ENCODE data around the gene KCNK13.

KCNK13 gene

DNA sequence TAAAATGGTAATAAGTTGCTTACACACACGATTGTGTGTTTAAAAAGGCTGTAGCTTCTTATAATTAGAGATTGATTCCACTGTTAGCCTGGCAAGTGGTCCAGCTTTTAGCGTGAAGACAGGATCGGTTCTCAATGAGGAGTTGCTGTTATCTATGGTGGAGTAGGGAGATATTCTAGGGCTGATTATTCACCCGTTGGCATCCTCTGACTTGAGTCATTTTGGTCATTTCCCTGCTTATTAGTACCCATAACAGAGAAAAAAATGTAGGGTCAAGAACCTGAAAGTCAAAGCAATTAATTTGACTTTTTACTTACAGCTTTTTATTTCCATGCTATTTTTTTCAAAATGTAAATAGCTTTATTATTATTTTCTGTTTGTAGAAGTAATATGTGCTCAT, 76.0 kb downstream of the KCNK13 start:
- no peak for DNase-seq

DNA sequence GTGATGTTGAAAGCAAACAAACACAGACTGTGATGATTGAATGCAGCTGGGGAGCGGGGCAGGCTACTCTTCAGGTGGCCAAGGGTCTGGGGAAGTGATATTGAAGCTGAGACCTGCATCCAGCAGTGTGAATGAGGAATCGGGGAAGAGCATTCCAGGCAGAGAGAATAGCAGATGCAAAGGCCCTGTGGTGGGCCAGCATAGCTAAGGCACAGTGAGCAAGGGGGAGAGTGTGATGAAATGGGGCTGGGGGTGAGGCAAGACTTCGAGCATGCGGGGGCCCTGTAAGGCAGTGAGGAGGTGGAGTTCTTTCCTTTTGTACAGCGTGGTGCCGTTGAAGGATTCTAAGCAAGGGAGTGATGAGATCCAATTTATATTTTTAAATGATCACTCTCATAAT, 77.4 kb downstream of the KCNK13 start:
- no peak for DNase-seq

DNA sequence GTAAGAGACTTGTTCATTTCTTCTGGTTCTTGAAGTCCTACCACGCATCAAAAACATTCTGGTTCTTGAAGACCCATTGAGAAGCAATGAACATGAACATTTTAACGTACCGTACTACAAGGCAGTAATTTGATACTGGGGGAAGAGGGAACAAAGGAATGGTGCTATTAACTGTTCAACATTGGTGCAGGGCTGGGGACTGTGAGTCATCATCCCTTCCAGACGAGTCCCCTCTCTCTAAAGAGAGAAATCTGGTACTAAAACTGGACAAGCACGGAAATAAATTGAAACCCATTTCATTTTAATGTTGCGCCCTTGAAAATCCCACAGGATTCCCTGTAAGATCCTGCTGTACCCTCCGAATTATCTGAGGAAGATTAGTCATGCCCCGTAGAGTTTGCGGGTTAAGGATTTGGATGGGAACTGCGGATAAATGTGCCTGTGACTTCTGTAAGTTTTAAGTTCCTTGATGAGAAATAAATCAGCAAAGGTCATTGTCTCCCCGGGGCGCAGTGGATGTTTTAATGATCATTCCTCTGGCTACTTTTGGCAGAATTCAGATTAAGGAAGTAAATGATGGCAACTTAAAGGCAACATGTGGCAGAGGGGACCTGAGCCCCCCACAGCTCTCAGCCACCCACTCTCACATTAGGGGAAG, 78.6 kb downstream of the KCNK13 start:
- no peak for DNase-seq

DNA sequence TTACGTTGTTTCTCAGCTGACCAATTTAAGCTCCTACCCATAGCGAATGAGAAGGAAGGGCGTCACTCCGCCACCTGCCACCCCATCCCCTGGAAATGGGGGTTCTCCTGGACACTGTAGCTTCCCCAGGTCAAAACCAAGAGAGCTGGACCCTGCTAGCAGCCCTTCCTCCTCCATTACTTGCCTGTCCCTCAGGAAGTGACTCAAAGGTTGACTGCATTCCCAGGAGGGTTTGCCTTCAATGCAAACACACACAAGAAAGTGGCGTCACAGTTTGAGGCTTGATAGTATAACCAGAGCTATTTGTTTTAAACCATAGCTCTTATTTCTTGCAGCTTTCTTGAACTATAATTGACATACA, 79.1 kb downstream of the KCNK13 start:
- DNase-seq = no peak

- DNase-seq = no peak
Observed at GRCh38 chr14:90153429-90153828, 91.6 kb downstream of the KCNK13 start.

DNA sequence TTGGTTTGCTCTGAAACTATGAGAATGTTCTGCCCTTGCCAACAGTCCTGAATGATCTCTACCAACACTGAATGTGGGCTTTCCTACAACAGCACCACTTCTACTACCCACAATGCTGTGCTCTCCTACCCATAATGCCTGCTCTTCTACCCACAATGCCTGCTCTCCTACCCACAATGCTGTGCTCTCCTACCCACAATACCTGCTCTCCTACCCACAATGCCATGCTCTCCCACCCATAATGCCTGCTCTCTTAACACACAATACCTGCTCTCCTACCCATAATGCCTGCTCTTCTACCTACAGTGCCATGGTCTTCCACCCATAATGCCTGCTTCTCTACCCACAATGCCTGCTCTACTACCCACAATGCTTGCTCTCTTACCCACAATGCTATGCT, 92.3 kb downstream of the KCNK13 start:
- DNase-seq = no peak

DNA sequence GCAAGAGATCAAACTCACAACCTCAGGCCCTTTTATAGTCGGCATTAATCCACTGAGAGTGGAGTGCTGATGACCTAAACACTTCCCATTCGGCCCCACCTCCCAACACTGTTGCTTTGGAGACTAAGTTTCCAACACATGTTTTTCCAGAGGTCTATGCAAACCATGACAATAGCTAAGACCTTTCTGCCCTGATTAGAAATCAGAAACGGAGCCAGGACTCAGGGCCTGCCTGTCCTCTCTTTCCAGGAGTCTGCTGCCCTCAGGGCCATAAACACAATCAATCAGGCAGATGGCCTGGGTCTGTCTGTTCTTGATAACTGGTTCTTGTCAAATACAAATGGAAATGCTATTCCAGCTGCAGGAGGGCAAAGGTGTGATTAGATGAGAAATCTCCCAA, 97.4 kb downstream of the KCNK13 start:
- no peak for DNase-seq

DNA sequence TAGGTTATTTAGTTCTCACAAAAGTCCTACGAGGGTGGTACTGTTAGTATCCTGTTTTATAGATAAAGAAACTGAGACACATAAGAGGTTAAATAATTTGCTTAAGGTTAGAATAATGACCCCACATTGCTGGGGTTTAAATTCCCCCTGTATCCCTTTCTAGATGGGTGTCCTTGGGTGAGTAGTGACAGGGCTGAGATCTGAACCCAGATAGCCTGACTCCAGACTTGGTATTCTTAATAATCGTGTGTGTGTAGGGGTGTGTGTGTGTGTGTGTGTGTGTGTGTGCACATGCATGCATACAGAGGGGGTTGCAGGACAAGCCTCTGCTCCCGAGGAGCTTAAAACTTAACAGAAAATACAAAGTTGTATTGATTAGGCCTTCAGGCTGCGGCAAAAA, 97.9 kb downstream of the KCNK13 start:
- no peak for DNase-seq

DNA sequence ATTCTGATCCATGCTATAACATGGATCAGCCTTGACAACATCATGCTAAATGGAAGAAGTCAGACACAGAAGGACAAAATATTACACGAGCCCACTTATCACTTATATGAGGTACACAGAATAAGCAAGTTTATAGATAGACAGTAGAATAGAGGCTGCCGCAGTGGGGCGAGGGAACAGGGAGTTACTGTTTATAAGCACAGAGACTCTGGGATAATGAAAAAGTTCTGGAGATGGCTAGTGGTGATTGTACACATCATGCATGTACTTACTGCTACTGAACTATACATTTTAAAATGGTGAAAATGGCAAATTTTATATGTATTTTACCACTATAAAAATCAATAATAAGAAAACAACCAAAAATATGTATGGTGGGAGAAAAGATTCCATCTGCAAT, 99.3 kb downstream of the KCNK13 start:
- no peak for DNase-seq

DNA sequence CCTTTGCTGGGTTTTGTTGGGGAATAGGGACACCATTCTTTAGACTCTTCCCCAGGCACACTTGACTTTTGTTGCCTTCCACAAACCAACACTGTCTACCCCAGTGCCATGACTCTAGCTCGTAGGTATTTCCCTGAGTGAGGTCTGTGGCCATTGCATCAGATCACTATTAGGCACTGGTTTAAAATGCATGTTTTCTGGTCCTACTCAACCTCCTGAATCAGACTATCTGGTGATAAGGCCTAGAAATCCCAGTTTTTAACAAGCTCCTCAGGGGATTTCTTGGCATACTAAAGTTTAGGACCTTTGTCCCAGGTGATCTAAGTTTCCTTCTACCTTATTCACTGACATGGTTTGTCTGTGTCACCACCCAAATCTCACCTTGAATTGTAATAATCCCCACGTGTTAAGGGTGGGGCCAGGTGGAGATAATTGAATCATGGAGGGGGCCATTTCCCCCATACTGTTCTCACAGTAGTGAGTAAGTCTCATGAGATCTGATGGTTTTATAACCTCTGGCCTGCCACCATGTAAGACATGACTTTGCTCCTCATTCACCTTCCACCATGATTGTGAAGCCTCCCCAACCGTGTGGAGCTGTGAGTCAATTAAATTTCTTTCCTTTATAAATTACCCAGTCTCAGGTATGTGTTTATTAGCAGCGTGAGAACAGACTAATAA, 106.8 kb downstream of the KCNK13 start:
- DNase-seq = no peak

GRCh38 chr14:90175631-90176030, 113.8 kb downstream of the KCNK13 start:
- DNase-seq = no peak

DNA sequence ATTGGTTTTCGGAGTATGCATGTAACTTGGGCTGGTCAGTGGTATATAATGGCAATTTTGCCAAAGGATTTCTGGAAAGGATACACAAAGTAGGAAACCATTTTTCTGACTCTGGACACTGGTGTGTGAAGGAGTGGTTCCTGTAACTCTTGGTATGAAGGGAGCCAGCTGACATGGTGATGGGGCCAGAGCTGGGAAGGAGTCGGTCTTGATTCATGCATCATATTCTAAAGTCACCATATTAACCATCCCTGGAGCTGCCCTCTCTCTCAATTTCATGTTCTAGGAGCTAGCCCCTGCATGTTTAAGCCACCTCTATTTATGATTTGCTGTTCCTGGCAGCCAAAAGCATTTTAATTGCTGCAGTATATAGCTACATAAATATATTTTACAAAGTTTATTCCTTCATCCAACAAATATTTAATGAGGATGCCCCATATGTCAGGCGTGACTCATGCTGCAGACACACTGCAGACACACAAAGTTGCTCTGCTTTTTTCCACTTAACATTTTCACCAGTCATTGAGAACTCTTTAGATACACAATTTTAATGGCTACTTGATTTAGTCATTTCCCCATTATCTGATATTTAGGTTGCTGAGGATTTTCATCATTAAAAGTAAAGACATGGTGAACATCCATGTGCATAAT, 115.9 kb downstream of the KCNK13 start:
- no peak for DNase-seq

DNA sequence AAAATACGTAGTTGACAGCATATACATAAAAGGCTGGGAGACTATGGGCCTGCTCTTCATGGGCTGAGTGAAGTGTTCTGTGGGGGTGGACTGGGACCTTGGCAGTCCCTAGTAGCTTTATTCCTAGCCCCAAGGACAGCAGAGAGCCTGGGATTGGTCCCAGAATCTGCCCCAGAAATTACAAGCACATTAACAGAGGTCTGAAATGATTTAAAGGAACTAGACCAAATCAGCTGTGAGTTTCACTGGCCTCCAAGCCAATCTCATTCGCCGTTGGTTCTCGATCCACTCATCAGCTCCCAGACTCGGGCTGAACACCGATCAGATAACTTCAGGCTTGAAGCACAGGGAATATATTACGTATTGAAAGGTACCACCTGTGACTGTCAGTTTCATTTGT, 117.6 kb downstream of the KCNK13 start:
- DNase-seq = no peak

GRCh38 chr14:90179809-90180779, 118.3 kb downstream of the KCNK13 start:
- no peak for DNase-seq

GRCh38 chr14:90184094-90184493, 122.3 kb downstream of the KCNK13 start:
- DNase-seq = no peak

DNA sequence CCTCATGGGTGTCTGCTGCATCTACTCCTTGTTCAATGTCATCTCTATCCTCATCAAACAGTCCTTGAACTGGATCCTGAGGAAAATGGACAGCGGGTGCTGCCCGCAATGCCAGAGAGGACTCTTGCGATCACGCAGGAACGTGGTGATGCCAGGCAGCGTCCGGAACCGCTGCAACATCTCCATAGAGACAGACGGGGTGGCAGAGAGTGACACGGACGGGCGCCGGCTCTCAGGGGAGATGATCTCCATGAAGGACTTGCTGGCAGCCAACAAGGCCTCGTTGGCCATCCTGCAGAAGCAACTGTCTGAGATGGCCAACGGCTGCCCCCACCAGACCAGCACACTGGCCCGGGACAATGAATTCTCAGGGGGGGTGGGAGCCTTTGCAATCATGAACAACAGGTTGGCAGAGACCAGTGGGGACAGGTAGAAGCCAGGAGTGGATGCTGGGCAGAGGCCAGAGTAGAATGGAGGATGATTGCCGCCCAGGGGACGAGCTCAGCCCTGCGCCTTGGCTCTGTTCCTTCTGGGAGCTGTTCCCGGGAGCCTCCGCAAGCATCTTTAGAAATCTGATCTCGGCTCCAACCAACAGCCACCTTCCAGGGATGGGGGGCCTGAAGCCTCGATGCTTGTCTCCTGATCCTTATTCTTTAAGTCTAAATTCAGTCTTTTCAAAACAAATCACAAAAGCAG, 122.9 kb downstream of the KCNK13 start:
- no peak for DNase-seq

- no peak for DNase-seq
Observed at GRCh38 chr14:90188588-90188987, 126.8 kb downstream of the KCNK13 start.

GRCh38 chr14:90191154-90191553, 129.4 kb downstream of the KCNK13 start:
- no peak for DNase-seq

DNA sequence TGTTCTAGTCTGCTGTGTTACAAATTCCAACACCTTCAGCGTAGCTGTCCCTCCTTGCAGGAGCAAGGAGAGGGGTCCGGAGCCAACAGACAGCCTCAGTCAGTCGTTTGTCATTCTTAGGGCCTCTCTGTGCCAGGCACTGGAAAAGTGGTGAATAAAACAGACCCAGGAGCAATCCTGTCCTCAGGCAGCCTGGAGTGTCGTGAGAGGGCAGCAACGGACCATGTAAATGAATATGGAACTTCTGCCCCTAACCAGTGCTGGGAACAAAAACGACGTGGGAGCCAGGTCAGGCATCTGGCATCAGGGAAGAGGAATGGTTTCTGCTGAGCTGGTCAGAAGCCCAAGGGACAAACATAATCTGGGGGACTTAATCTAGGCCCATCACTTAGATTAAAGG, 129.8 kb downstream of the KCNK13 start:
- no peak for DNase-seq

DNA sequence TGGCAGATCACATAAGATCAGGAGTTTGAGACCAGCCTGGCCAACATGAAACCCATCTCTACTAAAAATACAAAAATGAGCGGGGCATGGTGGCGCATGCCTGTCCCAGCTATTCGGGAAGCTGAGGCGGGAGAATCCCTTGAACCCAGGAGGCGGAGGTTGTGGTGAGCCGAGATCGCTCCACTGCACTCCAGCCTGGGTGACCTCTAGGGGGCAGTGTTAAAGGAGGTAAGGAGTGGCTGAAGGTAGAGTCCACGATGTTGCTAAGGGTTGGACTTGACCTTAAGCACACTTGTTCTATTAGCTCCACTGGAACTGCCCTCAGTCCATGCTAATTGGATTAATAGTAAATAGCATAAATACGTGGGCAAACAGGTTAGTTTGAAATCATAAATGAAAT, 132.1 kb downstream of the KCNK13 start:
- DNase-seq = no peak

DNA sequence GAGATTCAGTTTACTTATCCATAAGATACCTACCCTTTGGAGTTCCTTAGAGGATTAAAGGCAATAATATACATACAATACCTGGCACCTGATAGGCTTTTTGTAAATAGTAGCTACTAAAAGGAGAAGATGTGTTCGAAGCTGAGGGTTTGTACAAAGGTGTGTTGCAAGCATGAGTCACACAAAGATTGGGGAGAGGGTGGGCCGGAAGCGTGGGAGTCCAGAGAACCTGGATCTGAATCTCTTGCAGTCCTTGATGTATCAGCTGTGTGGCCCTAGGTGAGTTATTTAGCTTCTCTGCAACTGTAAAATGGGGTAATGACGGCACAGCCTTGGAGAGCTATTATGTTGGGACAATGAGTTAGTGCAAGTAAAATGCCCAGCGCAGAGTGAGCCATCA, 132.9 kb downstream of the KCNK13 start:
- DNase-seq = no peak

- no peak for DNase-seq
Observed at GRCh38 chr14:90198541-90199060, 136.8 kb downstream of the KCNK13 start.
